HepG2 (cell line): ENCODE data around the gene DYNC2LI1. TPM values are rescaled to one million over a fixed set of nuclear protein-coding genes. Genes with fewer than 3 reads are reported as not detected.

Source experiments
- ATAC-seq: fragments of 200-7000 bp; cut with Tn5 transposase; 3 replicates; pipeline ENCODE4 v1.9.1; 2020; ENCODE audit warnings: mild to moderate bottlenecking, moderate library complexity
- BruUV-seq: library from RNA; stranded (reverse); fragments of 400-500 nt; replicated peaks from 2 replicates; lab custom pipeline; 2021; lab: Mats Ljungman, UMichigan
- CTCF ChIA-PET: fragments of 300-600 bp; formaldehyde crosslinking; extraction: SDS; loops from one replicate; lab custom pipeline; 2021; ENCODE audit warnings: low total read pairs, inconsistent platforms, low intra/inter-chr PET ratio; lab: Yijun Ruan, JAX
- POLR2A ChIA-PET: fragments of 350-600 bp; sonication (Branson Sonifier 250); formaldehyde crosslinking; loops from one replicate; lab custom pipeline; 2020; ENCODE audit warnings: antibody characterized with exemption, inconsistent platforms; lab: Yijun Ruan, JAX
- DNase-seq: peaks from one replicate; pipeline ENCODE4 v3.0.0-alpha.2; 2015; ENCODE audit warnings: low spot score
- FAIRE-seq: peaks from 3 replicates; lab custom pipeline; 2011; peaks lifted over from hg19 to GRCh38; lab: Jason Lieb, UNC
- H2AFZ ChIP-seq: one replicate; pipeline ENCODE4 v1.6.1; 2011; ENCODE audit warnings: low read length, inconsistent platforms
- H3K27ac ChIP-seq: fragments of 300-600 bp; 3 replicates; pipeline ENCODE4 v1.8.0; 2011; ENCODE audit warnings: mixed run types, mild to moderate bottlenecking, mixed read lengths, low read length, inconsistent platforms; ENCODE audit not compliant: insufficient read depth; ENCODE audit errors: extremely low read length
- H3K27me3 ChIP-seq, 2 experiments: fragments of 200-600 bp in 1 of 2; 2 replicates in 1 of 2; 3 replicates in 1 of 2; pipeline versions ENCODE4 v1.6.0 to v1.8.0; 2011; ENCODE audit warnings: low read length in 2 of 2, mild to moderate bottlenecking in 2 of 2, moderate library complexity in 2 of 2, inconsistent platforms in 1 of 2; ENCODE audit not compliant: insufficient read depth in 2 of 2, control insufficient read depth in 1 of 2
- H3K36me3 ChIP-seq, 2 experiments: fragments of 200-600 bp in 1 of 2; replicated peaks in 1 of 2; 2 replicates in 1 of 2; 3 replicates in 1 of 2; pipeline versions ENCODE4 v1.5.1 to v1.8.0; 2011; ENCODE audit warnings: low read length in 2 of 2, inconsistent platforms in 1 of 2; ENCODE audit not compliant: insufficient read depth in 2 of 2, control insufficient read depth in 1 of 2
- H3K4me1 ChIP-seq: 2 replicates; pipeline ENCODE4 v1.5.1; 2012; ENCODE audit warnings: low read length, inconsistent platforms; ENCODE audit not compliant: insufficient read depth
- H3K4me2 ChIP-seq: 2 replicates; pipeline ENCODE4 v1.6.0; 2011; ENCODE audit warnings: low read depth, low read length, inconsistent platforms
- H3K4me3 ChIP-seq, 3 experiments: fragments of 200-600 bp in 1 of 3; sonication (generic), shearing (Covaris generic) in 1 of 3; replicated peaks in 1 of 3; 2 replicates each; pipeline ENCODE4 v1.5.1; 2011 to 2016; ENCODE audit warnings: low read length in 3 of 3, inconsistent platforms in 2 of 3, low read depth in 2 of 3, mild to moderate bottlenecking in 2 of 3, control low read depth in 1 of 3, mixed read lengths in 1 of 3; ENCODE audit not compliant: insufficient read depth in 1 of 3
- H3K79me2 ChIP-seq: one replicate; pipeline ENCODE4 v1.6.1; 2011; ENCODE audit warnings: low read length, inconsistent platforms; ENCODE audit not compliant: insufficient read depth
- H3K9ac ChIP-seq: 2 replicates; pipeline ENCODE4 v1.6.0; 2011; ENCODE audit warnings: mild to moderate bottlenecking, low read depth, low read length, inconsistent platforms; ENCODE audit not compliant: insufficient read depth
- H3K9me3 ChIP-seq: 2 replicates; pipeline ENCODE4 v1.5.1; 2012; ENCODE audit warnings: mild to moderate bottlenecking, low read length
- H4K20me1 ChIP-seq: 2 replicates; pipeline ENCODE4 v1.6.0; 2011; ENCODE audit warnings: inconsistent platforms, mild to moderate bottlenecking, low read length, moderate library complexity; ENCODE audit not compliant: insufficient read depth
- ATF5 ChIP-seq: sonication (generic); formaldehyde crosslinking; IDR thresholded peaks from 2 replicates; pipeline ENCODE4 v1.4.0; 2020; ENCODE audit warnings: mild to moderate bottlenecking, low read depth, missing genetic modification reagents
- HBP1 ChIP-seq: IDR thresholded peaks from 2 replicates; pipeline ENCODE4 v1.6.1; 2016; ENCODE audit warnings: low read depth, control low read depth
- JUN ChIP-seq: sonication (generic); formaldehyde crosslinking; IDR thresholded peaks from 2 replicates; pipeline ENCODE4 v1.4.0; 2020; ENCODE audit warnings: mild to moderate bottlenecking, missing genetic modification reagents
- KDM6A ChIP-seq: IDR thresholded peaks from 2 replicates; pipeline ENCODE4 v1.6.1; 2016; ENCODE audit warnings: low read depth
- RFX5 ChIP-seq: IDR thresholded peaks from 2 replicates; pipeline ENCODE4 v1.6.1; 2011; ENCODE audit warnings: low read depth, low read length, improper control_type of control experiment
- SETDB1 ChIP-seq: sonication (generic); formaldehyde crosslinking; IDR thresholded peaks from 2 replicates; pipeline ENCODE4 v1.5.1; 2020; ENCODE audit warnings: missing genetic modification reagents, mild to moderate bottlenecking, borderline replicate concordance
- ZFP41 ChIP-seq: sonication (generic); formaldehyde crosslinking; IDR thresholded peaks from 2 replicates; pipeline ENCODE4 v1.4.0; 2020; ENCODE audit warnings: mild to moderate bottlenecking, missing genetic modification reagents, borderline replicate concordance
- ZKSCAN8 ChIP-seq: IDR thresholded peaks from 2 replicates; pipeline ENCODE4 v1.6.1; 2016; ENCODE audit warnings: borderline replicate concordance, missing genetic modification reagents, missing compliant biosample characterization
- ZNF7 ChIP-seq: IDR thresholded peaks from 2 replicates; pipeline ENCODE4 v1.6.1; 2016; ENCODE audit warnings: missing biosample characterization, missing genetic modification reagents
- ZSCAN30 ChIP-seq: sonication (generic); formaldehyde crosslinking; IDR thresholded peaks from 2 replicates; pipeline ENCODE4 v1.5.0; 2020; ENCODE audit warnings: mild to moderate bottlenecking, missing genetic modification reagents
- WGBS: methylation state at CpG from one replicate; pipeline ENCODE4 v1.1.6; 2017; ENCODE audit warnings: low lambda C conversion rate; 5-methylcytosine and 5-hydroxymethylcytosine counted together
- in situ Hi-C: cut with HindIII; loops from 2 replicates; pipeline ENCODE4 v1.10.0; 2017; ENCODE audit warnings: low pct_unique_long_range_greater_than_20kb; ENCODE audit not compliant: extremely low pct_ligation_motif_present
- intact Hi-C: fragments of 100-400 bp; cut with micrococcal nuclease; formaldehyde crosslinking; loops from one replicate; pipeline ENCODE4 v1.10.0; 2022; ENCODE audit not compliant: unreplicated experiment
- polyA plus RNA-seq, 8 experiments: library from polyadenylated mRNA; depleted of rRNA in 3 of 8; stranded (reverse) in 7 of 8; unstranded in 1 of 8; fragments of >200 nt; fragmentation: Illumina TruSeq in 4 of 8; extraction: Trizol in 4 of 8; gene quantifications; 2 replicates each; pipeline versions ENCODE4 v1.2.1 to v1.2.3, GENCODE V29; 2011 to 2016; ENCODE audit warnings: low read depth in 4 of 8, missing spikeins in 1 of 8, mixed read lengths in 1 of 8; ENCODE audit not compliant: insufficient read depth in 1 of 8
- total RNA-seq, 5 experiments: library from RNA; depleted of rRNA; stranded (reverse); fragments of >200 nt; fragmentation: Illumina TruSeq; extraction: Trizol; gene quantifications; 2 replicates each; pipeline ENCODE4 v1.2.3, GENCODE V29; 2016; ENCODE audit warnings: low read depth in 1 of 5

DYNC2LI1 gene
- total and polyA plus RNA-seq, 2 of the 13 experiments (the other 11 are each of a cell fraction or from before 2014, with no cell fraction given), result 16.9 to 23.2 TPM

GRCh38 chr2:43824951-43825493, 51.2 kb downstream of the DYNC2LI1 start:
- Histone ChIP-seq H3K79me2 (no peaks in the 10 kb centered on the region), H3K27ac (no peak overlapping the region), H2AFZ (no peak overlapping the region), H3K4me3 (no peak overlapping the region), H4K20me1 (no peaks in the 10 kb centered on the region), H3K27me3 (no peaks in the 10 kb centered on the region), H3K9ac (no peak overlapping the region), H3K9me3 (no peaks in the 10 kb centered on the region), H3K4me1 (peaks cover 11% of the 10 kb centered on the region; the same call in 1 of the 2 replicates), H3K4me2 (no peak overlapping the region), H3K36me3 (peaks cover 26 to 66% of the 10 kb centered on the region in 2 experiments)
- TF ChIP-seq KDM6A (no peak), JUN (CRISPR knock-in tag) (no peak), ZNF7 (CRISPR knock-in tag) (no peak), ZKSCAN8 (no peak), HBP1 (CRISPR knock-in tag) (no peak), ZFP41 (CRISPR knock-in tag) (no peak), SETDB1 (CRISPR knock-in tag) (no peak), RFX5 (no peak), ZSCAN30 (CRISPR knock-in tag) (no peak), ATF5 (CRISPR knock-in tag) (no peak)
- WGBS, result 95% methylated on average over 12 of the region's 12 CpGs
- DNase-seq (no peak), ATAC-seq (no peak), FAIRE-seq (no peak)
- in situ Hi-C loops (no loop called here), intact Hi-C loops (no loop called here)
- CTCF ChIA-PET, result no interaction called here
- POLR2A ChIA-PET, result interaction anchor here (1.0 to 2.1 kb wide), 3 partner anchors 12 to 19 kb away, joined by 3 to 7 read pairs (median 3); partner anchors contain the start of genes ABCG5 and ABCG8
- no TSS peak for BruUV-seq
